T-helper 22 cell (primary cell): ENCODE data around the gene IER5L.
A peak's percentile ranks its signal among the peaks of the same experiment; 100 is the strongest.
"Not testable (repeated sequence)": the region's sequence is repeated elsewhere in the genome, so short reads cannot be mapped to it uniquely, and the experiment has no call there.

Source experiments
- DNase-seq: peaks from one replicate; pipeline ENCODE4 v3.0.0-alpha.2; 2020; ENCODE audit warnings: low read depth

Gene IER5L

DNA sequence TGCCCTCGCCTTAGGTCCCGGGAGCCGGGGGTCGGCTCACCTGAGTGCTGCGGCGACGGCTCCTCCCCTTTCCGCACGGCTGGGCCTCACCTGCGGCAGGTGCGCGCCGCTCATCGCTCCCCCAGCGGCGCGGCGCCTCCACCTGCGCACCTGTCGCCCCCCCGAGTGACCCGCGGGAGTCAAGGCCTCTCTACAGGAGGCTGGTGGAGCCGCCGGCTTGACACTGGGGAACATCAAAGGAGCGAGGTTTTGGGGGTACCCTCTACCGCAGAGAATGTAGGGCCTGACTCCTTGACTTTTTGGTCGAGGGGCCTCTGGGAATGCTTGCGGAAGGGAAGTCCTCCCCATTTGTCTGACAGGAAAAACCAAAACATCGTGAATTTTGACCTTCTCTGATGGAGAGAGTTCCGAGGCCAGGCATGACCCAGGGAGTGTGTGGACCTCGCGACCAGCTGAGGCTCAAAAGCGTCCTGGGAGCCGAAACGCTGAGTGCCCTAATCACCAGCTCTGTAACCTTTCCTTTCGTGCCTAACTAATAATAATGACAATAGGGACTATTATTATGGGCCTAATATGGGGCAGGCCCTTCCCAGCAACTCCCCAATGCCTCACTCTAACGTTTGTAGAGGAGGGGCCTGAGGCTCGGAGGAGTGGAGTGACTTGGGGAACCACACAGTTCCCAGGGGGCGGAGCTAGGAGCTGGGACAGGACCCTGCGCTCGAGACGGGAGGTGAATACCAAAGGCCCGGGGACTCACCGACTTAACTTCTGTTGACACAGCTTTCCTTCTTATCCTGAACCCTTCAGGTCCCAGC lies 714 bp upstream of the IER5L start:
- no peak for DNase-seq

DNA sequence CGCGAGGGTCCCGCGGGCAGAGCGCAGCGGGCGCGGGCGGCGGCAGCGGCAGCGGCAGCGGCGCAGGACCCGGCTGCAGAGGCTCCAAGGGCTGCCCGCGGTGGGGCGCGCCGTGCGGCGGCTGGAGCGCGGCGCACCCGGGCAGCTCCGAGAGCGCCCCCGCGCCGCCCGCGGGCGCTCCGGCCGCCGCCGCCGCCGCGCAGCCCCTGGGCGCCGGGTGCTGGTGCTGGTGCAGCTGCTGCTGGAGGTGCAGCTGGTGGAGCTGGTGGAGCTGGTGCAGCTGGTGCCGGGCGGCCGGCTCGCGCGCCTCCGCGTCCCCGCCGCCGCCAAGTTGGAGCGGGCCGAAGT lies 644 bp downstream of the IER5L start:
- no peak for DNase-seq

DNA sequence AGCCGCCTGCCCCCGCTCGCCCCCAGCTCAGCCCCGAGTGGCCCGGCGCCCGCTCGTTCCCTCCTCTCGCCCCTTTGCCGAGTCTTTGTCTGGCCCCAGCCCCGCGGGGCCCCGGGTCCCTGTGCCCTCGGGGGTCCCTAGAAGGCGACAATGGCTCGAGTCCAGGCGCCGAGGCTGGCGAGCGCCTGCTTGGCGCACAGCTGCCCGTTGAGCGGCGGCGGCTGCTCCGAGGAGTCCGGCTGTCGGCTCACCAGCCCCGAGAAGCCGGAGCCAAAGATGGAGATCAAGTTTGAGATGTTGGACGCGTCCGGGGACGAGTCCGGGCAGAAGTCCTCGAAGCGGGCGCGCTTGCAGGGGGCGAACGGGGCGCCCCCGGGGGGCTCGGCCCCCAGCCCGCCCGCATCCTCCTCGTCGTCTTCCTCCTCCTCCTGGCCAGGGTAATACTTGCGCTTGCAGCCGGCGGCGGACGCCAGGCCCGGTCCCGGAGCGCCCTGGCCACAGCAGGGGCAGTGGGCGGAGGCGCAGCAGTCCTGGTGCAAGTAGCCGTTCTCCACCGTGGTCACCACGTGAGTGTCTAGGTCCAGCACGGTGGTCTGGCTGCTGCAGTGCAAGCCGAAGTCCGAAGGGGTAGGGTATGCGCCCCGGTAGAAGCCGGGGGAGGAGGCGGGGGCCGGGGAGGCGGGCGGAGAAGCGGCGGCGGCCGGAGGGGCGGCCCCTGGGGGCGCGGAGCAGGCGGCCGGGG lies 1.2 kb downstream of the IER5L start:
- no peak for DNase-seq

DNA sequence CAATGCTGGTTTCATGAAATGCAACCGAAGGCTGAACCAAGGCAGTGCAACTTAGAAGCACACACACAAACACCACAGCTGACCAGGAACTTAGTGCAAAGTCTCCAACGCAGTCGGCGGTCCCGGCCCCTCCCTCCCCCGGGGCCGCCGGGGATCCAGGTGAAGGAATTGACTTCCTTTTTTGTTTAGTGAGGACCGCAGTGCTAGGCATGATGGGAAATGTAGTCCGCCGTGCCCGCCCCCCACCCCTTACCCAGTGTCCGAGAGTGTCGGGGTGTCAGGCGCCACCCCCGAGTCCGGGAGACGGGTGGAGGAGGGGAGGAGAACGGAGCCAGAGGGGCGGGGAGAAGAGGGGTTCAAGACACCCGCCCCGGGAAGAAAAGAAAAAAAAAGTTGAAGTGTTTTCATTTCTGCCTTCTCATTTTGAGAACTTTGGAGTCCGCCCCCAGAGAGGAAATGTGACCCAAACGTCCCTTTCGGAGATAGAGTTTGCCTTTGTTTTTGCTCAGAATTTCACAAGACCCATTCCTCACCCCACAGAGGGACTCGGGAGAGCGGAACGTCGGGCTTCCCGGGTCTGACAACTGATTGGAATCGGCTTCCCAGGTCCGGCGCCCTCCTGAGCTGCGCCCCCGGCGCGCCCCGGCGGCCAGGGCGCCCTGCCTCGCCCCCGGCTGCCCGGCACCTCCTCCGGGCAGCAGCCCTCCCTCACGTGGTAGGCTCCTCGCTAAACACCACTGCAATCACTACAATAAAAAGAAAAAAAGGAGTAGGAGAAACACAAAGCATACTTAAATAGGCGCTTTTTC lies 2.0 kb downstream of the IER5L start:
- DNase-seq, result peak; percentile 36

DNA sequence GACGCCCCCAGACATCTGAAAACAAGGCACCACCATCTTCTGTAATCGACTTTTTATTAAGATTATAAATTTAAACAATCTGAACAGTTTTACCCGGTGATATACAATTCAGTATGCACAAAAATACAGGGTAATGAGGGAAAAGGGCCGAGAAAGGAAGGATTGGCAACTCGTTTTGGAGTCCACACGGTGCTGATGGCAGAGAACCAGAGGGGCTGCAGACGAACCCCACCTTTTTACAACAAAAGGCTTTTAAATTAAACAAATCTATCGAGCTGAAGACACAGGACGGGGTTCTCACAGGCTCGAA lies 2.6 kb downstream of the IER5L start:
- DNase-seq, result no peak

DNA sequence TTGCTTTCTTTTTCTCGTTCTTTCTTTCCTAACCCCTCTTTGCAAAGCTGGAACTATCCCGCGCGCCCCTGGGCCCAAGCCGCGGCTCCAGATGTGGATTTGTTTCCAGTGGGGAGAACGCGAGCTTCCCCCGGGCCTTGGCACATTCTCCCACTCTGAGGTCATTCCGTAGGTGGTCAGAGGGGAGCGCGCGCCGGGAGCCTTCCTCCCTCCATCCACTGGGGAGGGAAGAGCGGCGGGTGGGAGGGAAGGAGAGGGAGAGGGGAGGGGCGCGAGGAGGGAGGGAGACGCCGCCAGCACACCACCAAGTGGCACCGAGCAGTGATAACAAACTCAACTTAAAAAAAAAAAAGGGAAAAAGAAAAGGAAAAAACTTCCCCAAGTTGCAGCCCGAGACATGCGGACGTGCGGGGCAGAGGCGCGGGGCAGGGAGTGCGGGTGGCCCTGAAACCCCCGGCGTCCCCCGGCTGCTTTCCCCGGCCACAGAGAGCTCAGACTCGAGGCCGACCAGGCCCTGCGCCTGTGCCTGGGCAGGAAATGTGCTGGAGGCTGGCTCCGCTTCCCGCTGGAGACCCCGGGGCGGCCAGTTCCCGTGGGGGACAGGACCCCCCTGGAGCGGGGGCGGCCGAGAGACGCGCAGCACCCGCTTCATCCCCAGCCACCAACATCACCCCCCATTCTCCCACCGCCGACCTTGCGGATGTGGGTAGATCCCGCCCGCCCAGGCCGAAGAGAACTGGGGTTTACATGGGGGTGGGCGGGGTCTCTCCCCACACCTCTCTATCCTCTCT lies 3.1 kb downstream of the IER5L start:
- no peak for DNase-seq

DNA sequence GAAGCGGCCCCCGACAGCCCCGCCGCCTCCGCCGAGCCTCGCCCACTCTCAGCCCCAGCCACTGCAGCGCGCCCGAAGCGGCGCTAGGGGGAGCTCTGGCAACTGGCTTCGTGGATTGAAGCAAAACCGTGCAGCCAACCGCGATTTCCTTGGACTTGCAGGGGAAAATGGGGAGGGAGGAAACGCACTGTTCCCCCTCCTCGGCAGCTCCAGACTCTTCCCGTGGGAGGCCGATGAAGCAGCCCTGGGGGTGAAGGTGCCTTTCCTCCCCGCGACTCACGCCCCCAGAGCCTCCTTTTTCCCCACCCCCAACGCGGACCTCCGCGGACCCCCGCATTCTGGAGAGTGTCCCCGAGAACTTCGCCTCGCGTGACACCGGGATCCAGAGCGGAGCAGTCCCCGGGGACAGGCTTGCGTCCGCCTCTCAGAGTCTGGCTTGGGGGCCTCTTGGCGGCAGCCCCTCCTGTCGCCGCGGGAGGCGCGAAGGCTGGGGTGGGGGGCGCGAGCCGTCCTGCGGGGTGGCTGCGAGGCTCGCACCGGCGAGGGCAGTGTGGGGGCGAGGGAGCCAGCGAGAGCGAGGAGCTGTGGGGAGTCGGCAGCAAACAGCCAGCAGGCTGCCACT lies 3.8 kb downstream of the IER5L start:
- DNase-seq, result peak; percentile 49

DNA sequence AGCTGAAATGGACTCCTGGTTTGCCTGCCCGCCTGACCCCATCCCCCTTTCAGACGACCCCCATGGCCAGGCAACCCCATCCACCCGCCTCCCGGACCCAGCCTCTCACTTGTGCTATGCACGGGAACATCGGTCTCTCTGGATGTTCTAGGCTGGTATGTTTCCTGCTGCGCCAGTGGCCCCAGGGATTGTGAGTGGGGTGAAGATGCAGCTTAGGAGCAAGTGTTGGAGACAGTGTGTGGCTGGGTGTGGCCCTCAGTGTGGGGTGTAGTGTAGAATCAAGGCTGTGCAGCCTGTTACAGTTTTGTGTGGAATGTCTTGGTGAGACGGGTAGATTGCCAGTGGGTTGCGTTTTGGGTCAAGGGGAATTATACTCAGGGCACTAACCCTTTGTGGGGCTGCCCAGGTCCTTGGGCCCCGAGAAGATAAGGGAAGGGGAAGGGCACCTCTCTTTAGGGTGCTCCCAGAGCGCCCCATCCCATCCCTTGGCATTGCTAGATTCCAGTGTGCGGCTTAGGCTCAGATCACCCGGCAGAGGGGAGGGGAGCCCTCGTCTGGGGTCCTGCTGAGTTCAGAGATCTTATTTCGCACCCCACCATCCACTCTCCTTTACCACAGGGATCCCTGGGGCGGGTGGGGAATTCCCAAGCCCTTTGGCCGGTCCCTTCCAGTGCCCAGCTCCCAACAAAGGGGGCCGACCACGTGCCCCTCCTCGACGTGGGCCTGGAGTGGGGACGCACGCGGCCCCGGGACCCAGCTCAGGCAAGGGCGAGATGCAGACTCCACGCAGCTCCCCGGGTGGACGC lies 4.6 kb downstream of the IER5L start:
- no peak for DNase-seq

DNA sequence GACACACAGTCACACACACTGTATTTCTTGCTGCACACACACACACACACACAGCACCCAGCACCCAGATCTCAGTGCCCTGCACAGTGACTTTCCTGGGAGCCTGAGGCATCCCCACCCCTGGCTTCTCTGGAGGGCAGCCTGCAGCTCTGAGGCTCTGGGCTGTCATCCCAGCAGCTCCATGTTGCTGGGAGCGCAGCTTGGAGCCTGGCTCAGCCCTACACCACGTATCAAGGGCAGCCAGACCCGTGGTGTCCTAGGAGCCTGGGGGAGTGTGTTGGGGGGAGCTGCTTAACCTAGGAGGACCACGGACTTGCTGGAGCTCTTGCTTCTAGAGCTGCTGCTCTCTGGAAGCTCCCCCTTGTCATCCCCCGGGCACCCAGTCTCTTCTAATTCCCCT lies 5.2 kb downstream of the IER5L start:
- DNase-seq, result no peak

DNA sequence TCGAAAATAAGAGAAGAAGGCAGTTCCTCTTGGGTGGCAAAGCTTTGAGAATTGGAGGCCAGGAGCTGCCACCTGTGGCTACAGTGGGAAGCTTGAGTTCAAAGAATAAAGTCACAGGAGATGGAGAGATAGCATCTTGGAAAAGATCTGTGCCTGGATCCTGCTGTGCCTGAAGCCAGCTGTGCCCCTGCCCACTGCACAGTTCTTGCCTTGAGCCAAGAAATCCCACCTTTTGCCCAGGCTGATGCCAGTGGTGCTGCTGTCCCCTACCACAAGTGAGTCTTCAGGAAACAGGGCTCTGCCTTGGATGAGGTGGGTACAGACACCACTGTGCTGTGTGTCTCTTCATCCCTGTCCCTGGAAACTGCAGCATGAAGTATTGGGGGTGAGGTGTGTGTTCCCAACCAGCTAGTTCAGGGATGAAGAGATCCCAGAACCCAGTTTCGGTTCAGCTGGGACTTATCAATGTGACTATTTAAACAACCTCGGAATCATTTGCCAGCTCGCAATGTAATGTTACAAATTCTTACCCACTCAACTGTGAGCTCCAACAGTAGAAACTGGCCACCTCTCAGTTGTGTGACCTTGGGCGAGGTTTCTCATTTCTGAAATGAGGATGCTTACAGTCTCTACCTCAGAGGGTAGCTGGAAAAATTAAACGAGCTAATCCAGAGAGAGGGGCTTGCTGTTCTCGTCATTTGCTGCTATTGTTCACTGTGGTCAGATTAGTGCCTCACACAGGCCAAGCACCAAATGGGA lies 5.9 kb downstream of the IER5L start:
- DNase-seq, result no peak

DNA sequence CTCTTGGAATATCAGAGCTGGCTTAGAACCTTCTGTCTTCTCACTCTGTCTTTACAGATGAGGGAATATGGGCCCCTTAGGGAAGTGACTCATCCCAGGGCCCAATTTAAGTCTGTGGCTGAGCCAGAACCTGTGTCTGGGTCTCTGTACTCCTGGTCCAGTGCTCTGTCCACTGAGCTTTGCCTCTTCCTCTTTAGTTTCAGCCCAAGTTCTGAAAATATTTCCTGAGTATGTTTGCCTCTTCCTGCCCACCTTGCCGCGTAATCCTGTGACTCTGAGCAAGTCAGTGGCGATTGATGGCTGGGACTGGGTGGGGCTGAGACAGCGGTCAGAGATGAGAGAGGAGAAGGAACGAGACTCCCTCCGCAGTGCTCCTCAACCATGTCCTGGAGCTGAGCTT lies 7.8 kb downstream of the IER5L start:
- DNase-seq, result no peak

DNA sequence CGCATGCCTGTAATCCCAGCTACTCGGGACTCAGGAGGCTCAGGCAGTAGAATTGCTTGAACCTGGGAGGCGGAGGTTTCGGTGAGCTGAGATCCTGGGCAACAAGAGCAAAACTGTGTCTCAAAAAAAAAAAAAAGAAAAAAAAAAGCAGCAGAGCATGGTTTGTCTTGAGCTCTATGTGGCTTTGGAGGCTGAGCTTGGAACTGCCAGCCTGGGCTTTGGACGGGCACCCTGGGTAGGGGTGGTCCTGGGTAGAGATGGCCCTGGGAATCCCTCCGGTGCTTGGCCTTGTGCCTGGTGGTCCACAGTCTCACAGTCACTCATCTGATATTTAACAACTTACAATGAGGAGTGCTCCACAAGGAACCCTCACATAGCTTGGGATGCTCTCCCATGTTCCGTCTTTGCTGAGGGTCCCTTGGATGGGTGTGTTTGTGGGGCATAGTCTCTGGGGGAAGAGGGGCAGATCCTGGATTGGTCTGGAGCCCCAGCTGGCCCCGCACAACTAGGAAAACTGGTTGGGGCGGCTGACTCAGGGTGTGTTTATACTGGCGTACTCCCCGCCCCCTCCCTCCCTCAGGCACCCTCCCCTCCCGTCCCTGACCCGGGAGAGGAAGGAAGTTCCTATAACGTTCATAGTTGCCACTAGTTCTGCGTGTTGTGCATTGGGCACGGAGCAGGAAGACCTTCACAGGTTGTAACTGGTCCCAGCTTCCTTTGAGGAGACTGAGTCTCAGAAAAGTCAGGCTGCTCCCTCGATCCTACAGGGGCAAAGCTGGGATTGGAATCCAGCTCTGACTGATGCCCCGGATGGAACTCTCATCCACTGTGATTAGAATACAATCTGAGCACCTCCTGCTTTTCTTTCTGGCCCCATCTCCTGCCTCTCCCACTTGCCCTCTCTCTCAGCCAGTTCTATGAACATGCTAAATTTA lies 11.2 kb downstream of the IER5L start:
- no peak for DNase-seq

DNA sequence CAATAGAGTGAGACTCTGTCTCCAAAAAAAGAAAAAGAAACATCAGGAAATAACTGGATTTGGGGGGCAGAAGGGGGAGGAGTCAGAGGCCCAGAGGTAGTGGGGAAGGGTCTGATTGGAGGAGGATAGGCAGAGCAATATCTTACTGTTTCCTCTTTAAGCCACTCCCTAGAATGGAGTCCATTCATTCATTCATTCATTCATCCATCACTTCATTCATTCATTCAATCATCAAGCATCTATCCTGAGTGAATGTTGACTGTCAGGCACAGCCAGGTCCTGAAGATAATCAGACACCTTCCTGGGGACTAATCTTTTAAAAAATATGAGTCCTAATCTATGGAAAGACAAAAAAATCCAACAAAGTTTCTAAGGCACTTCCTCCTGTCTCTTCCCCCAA lies 12.9 kb downstream of the IER5L start:
- no peak for DNase-seq

DNA sequence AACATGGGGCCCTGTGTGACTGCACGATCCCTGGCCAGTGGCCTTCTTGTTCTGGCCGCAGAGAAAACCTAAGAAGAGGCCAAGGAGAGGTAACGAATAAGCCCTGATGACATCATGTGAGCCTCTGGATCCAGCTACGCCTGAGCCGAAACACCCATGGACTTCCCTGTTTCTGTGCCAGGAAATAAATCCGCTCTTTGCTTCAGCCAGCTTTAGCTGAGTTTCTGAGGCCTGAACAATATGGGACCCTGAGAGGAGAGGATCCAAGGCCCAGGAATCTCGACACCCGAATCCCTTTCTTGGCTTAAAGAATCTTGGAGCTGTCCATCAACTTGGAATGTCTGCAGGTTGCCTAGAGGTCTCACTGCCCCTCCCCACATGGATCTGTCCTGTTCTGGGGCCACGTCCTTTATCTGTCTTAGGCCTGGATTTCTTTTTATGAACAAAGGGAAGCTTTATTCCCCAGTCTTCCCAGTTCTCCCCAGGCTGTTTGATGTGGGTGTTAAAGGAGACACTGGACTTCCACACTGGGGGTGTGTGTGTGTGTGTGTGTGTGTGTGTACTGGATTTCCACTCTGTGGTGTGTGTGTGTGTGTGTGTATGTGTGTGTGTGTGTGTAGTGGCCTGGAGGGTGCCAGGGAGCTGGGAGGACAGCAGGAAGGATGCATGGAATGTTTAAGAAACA lies 13.7 kb downstream of the IER5L start:
- no peak for DNase-seq

DNA sequence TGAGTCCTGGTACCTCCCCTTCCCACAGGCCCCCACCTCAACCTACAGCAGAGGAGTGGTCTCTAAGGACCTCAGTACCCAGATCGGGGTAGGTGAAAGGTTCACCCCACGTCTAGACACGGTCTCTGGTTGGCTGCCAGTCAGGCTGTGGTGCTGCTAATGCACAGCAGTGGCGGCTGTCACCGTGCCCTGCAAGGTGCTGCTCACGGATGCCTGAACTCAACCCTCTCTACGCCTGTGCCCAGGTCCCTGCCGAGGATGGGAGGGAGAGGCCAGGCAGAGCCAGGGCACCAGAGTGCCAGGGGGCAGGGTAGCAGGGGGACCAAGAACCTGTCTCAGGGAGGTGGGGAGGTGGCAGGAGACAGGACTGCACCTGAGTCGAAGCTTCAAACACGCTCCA lies 14.3 kb downstream of the IER5L start:
- DNase-seq, result no peak

DNA sequence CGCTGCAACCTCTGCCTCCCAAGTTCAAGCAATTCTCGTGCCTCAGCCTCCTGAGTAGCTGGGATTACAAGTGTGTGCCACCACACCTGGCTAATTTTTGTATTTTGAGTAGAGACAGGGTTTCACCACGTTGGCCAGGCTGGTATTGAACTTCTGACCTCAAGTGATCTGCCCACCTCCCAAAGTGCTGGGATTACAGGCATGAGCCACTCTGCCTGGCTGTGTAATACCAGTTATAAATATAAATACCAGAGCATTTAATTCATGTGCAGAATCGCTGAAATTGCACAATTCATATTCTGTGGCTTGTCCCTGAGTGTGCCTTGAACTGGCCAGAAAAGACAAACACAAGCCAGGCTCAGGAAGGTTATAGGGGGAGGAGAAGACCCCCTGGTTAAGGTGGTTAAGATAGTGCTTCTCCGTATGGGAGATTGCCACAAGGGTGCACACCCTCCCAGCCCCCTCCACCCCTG lies 14.8 kb downstream of the IER5L start:
- DNase-seq, result not testable (repeated sequence)

DNA sequence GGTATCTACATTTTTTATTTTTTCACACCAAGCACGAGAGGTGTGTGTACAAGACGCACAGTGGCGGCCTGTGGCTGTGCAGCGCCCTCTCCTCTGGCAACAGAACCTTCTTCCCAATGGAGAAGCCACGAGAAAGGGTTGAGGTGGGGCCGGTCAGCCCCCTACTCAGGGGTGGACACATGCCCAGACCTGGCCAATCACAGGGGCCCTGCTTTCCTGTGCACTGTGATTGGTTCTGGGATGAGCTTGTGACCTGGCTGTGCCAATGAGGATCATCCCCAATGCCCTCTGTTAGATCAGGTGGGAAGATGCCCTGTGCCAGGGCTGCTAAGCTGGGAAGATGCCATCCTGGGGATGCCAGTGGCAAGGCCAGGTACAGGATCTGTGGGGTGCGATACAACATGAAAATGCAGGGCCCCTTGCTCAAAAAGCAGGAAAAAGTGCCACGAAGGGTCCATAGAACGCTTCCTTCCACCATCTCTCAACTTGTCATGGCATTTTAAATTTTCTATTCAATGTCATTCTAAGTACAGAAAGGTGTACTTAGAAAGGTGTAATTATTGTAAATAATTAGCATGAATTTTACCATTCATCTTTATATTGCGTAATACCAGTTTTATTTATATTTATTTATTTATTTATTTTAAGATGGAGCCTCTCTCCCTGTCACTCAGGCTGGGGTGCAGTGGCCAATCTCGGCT lies 15.4 kb downstream of the IER5L start:
- DNase-seq, result no peak

DNA sequence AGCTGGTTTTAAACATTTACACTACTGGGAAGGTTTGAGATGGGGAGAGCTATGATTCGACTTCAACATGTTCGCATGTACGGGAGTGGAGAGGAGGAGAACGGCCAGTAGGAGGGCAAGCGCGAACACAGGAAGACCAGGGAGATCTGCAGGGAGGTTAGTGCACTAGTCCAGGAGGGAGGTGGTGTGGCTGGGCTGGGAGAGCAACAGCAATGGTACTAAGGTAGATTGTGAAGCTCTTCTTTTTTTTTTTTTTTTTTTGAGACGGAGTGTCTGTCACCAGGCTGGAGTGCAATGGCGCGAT lies 16.6 kb downstream of the IER5L start:
- no peak for DNase-seq
